K562 (cell line): ENCODE measurements around the gene FADD. TPM values are rescaled to one million over a fixed set of nuclear protein-coding genes. Genes with fewer than 3 reads are reported as not detected.
A peak's percentile ranks its signal among the peaks of the same experiment; 100 is the strongest.

Experiments
- ATAC-seq: fragments of 200-7000 bp; cut with Tn5 transposase; 3 replicates; pipeline ENCODE4 v1.9.1; 2020; ENCODE audit warnings: moderate library complexity
- Bru-seq: library from RNA; stranded (reverse); fragments of 400-500 nt; gene quantifications from one replicate; lab custom pipeline; 2021; lab: Mats Ljungman, UMichigan
- BruChase-seq, 2 experiments: library from RNA; stranded (reverse); fragments of 400-500 nt; gene quantifications; one replicate each; lab custom pipeline; 2021; lab: Mats Ljungman, UMichigan
- BruUV-seq: library from RNA; stranded (reverse); fragments of 400-500 nt; replicated peaks from 2 replicates; lab custom pipeline; 2021; lab: Mats Ljungman, UMichigan
- CTCF ChIA-PET: fragments of 300-600 bp; formaldehyde crosslinking; extraction: SDS; loops from one replicate; lab custom pipeline; 2021; ENCODE audit warnings: low intra/inter-chr PET ratio; lab: Yijun Ruan, JAX
- POLR2A ChIA-PET: fragments of 300-600, 350-650 bp; sonication (Branson Sonifier 250); formaldehyde crosslinking; extraction: SDS; loops from one replicate; lab custom pipeline; 2021; ENCODE audit warnings: antibody characterized with exemption, inconsistent platforms; lab: Yijun Ruan, JAX
- DNase-seq, 4 experiments: peaks; one replicate each; pipeline versions ENCODE4 v3.0.0 to v3.0.0-alpha.2; 2011 to 2018; ENCODE audit warnings: low spot score in 3 of 4, mixed read lengths in 3 of 4; ENCODE audit errors: extremely low read depth in 1 of 4
- FAIRE-seq: peaks from 2 replicates; lab custom pipeline; 2011; peaks lifted over from hg19 to GRCh38; lab: Jason Lieb, UNC
- H2AFZ ChIP-seq: 2 replicates; pipeline ENCODE4 v1.6.0; 2011; ENCODE audit warnings: low read depth, low read length, control low read depth, inconsistent platforms
- H3K27ac ChIP-seq: fragments of 200-600 bp; 3 replicates; pipeline ENCODE4 v1.8.0; 2011; ENCODE audit warnings: low read depth, mild to moderate bottlenecking, control low read depth, inconsistent platforms, low read length, moderate library complexity, mixed read lengths; ENCODE audit errors: extremely low read depth
- H3K27me3 ChIP-seq, 2 experiments: fragments of 300-600 bp in 1 of 2; 2 replicates in 1 of 2; 3 replicates in 1 of 2; pipeline versions ENCODE4 v1.6.0 to v1.8.0; 2011; ENCODE audit warnings: inconsistent platforms in 2 of 2, low read length in 2 of 2, mild to moderate bottlenecking in 1 of 2, mixed read lengths in 1 of 2, moderate library complexity in 1 of 2; ENCODE audit not compliant: control insufficient read depth in 2 of 2, insufficient read depth in 2 of 2
- H3K36me3 ChIP-seq: fragments of 300-600 bp; 3 replicates; pipeline ENCODE4 v1.8.0; 2011; ENCODE audit warnings: mild to moderate bottlenecking, low read length, inconsistent platforms; ENCODE audit not compliant: control insufficient read depth, insufficient read depth
- H3K4me1 ChIP-seq, 2 experiments: fragments of 200-600 bp in 1 of 2; replicated peaks in 1 of 2; 2 replicates in 1 of 2; 3 replicates in 1 of 2; pipeline versions ENCODE4 v1.5.1 to v1.8.0; 2011; ENCODE audit warnings: inconsistent platforms in 2 of 2, low read length in 2 of 2, mild to moderate bottlenecking in 1 of 2, mixed read lengths in 1 of 2, moderate library complexity in 1 of 2; ENCODE audit not compliant: control insufficient read depth in 2 of 2, insufficient read depth in 2 of 2
- H3K4me2 ChIP-seq: 2 replicates; pipeline ENCODE4 v1.6.1; 2011; ENCODE audit warnings: low read length, control low read depth, inconsistent platforms, mixed read lengths; ENCODE audit not compliant: insufficient read depth
- H3K4me3 ChIP-seq: fragments of 200-600 bp; sonication (generic), shearing (Covaris generic); 2 replicates; pipeline ENCODE4 v1.5.1; 2016; ENCODE audit warnings: control low read depth, inconsistent platforms
- H3K79me2 ChIP-seq: fragments of 200-600 bp; 3 replicates; pipeline ENCODE4 v1.8.0; 2011; ENCODE audit warnings: low read length, inconsistent platforms; ENCODE audit not compliant: control insufficient read depth, insufficient read depth
- H3K9ac ChIP-seq, 2 experiments: 2 replicates each; pipeline versions ENCODE4 v1.6.0 to v1.6.1; 2011; ENCODE audit warnings: low read depth in 2 of 2, low read length in 2 of 2, control low read depth in 1 of 2, inconsistent platforms in 1 of 2, mild to moderate bottlenecking in 1 of 2, mixed read lengths in 1 of 2; ENCODE audit not compliant: insufficient read depth in 1 of 2
- H3K9me1 ChIP-seq: one replicate; pipeline ENCODE4 v1.6.0; 2011; ENCODE audit warnings: inconsistent platforms, mild to moderate bottlenecking, low read length, moderate library complexity; ENCODE audit not compliant: control insufficient read depth, insufficient read depth
- H3K9me3 ChIP-seq: replicated peaks from 2 replicates; pipeline ENCODE4 v1.5.1; 2011; ENCODE audit warnings: low read depth, low read length, inconsistent platforms; ENCODE audit not compliant: control insufficient read depth, insufficient read depth
- H4K20me1 ChIP-seq: replicated peaks from 2 replicates; pipeline ENCODE4 v1.6.1; 2011; ENCODE audit warnings: low read length, inconsistent platforms, mixed read lengths; ENCODE audit not compliant: control insufficient read depth, insufficient read depth
- ASH1L ChIP-seq: fragments of 450-650 bp; IDR thresholded peaks from 2 replicates; pipeline ENCODE4 v1.6.1; 2018; ENCODE audit warnings: borderline replicate concordance, mild to moderate bottlenecking, low read depth; ENCODE audit not compliant: partially characterized antibody
- E2F3 ChIP-seq: fragments of 250-450 bp; sonication (Bioruptor Pico); IDR thresholded peaks from 2 replicates; pipeline ENCODE4 v1.4.0; 2020; ENCODE audit warnings: mild to moderate bottlenecking
- FOXM1 ChIP-seq, 2 experiments: fragments of 450-650 bp in 1 of 2; sonication (generic) in 1 of 2; formaldehyde crosslinking in 1 of 2; IDR thresholded peaks; 2 replicates each; pipeline versions ENCODE4 v1.6.1 to v1.9.0; 2017 to 2022; ENCODE audit warnings: low read depth in 2 of 2, mild to moderate bottlenecking in 2 of 2, missing genetic modification reagents in 1 of 2, moderate library complexity in 1 of 2
- HIVEP1 ChIP-seq: fragments of 250-450 bp; sonication (Bioruptor Pico); IDR thresholded peaks from 2 replicates; pipeline ENCODE4 v1.4.0; 2020; ENCODE audit warnings: mild to moderate bottlenecking
- WGBS: fragments of 100-300 bp; shearing (Covaris generic); methylation state at CpG from one replicate; pipeline ENCODE4 v1.1.6; 2016; ENCODE audit warnings: low coverage, mixed read lengths; ENCODE audit not compliant: insufficient coverage; ENCODE audit errors: missing lambda C conversion rate; 5-methylcytosine and 5-hydroxymethylcytosine counted together
- in situ Hi-C: fragments of 300-500 bp; cut with MboI; formaldehyde crosslinking; loops from 4 replicates; pipeline ENCODE4 v1.15.0; 2018; ENCODE audit warnings: inconsistent platforms, mixed read lengths
- intact Hi-C: fragments of 100-400 bp; cut with micrococcal nuclease; formaldehyde crosslinking; loops from 2 replicates; pipeline ENCODE4 v1.14.2; 2022
- long read RNA-seq, 3 experiments: library from polyadenylated mRNA in 2 of 3; library from RNA in 1 of 3; unstranded in 2 of 3; stranded (forward) in 1 of 3; transcript quantifications; one replicate each; pipeline ENCODE4 v2.0.0, GENCODE V29; 2019 to 2022
- polyA minus RNA-seq, 3 experiments: library from RNA; depleted of rRNA, polyadenylated mRNA; stranded (reverse); fragments of >200 nt; gene quantifications; 2 replicates each; pipeline ENCODE4 v1.2.3, GENCODE V29; 2011
- polyA plus RNA-seq, 8 experiments: library from polyadenylated mRNA; depleted of rRNA in 4 of 8; stranded (reverse) in 5 of 8; unstranded in 3 of 8; fragments of >200 nt; fragmentation: Nextera tagmentation in 2 of 8; fragmentation: Illumina TruSeq in 1 of 8; extraction: Ambion mirVana in 2 of 8; extraction: Trizol in 1 of 8; gene quantifications; 2 replicates each; pipeline versions ENCODE4 v1.2.1 to v1.2.3, GENCODE V29; 2011 to 2014; ENCODE audit warnings: inconsistent platforms in 1 of 8, missing spikeins in 1 of 8
- total RNA-seq, 7 experiments: library from RNA; depleted of rRNA in 6 of 7; stranded (reverse); fragments of >200 nt in 6 of 7; fragmentation: Illumina TruSeq in 2 of 7; extraction: Trizol in 2 of 7; gene quantifications; 2 replicates each; pipeline versions ENCODE4 v1.2.1 to v1.2.3, GENCODE V29; 2011 to 2021; ENCODE audit warnings: low replicate concordance in 1 of 7
- TF ChIP-seq, protein P1 (sequence below): fragments of 450-650 bp; formaldehyde crosslinking; IDR thresholded peaks from 2 replicates; pipeline ENCODE4 v1.4.0; 2022; ENCODE audit warnings: missing genetic modification characterization
- TF ChIP-seq, protein P2 (sequence below): fragments of 250-450 bp; sonication (Bioruptor Pico); IDR thresholded peaks from 2 replicates; pipeline ENCODE4 v1.4.0; 2020; ENCODE audit warnings: mild to moderate bottlenecking, moderate library complexity

FADD gene, protein sequence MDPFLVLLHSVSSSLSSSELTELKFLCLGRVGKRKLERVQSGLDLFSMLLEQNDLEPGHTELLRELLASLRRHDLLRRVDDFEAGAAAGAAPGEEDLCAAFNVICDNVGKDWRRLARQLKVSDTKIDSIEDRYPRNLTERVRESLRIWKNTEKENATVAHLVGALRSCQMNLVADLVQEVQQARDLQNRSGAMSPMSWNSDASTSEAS
- 9.8 and 23.6 TPM in 2 replicates for total RNA-seq (2011; cell fraction: chromatin; rRNA removed; ENCODE audit: low replicate concordance)
- 23.6 and 28.0 TPM in 2 replicates for total RNA-seq (2011; cell fraction: nucleolus; rRNA removed)
- 17.0 and 17.6 TPM in 2 replicates for total RNA-seq (2011; cell fraction: nucleoplasm; rRNA removed)
- total RNA-seq (2014; rRNA removed) (20.1 and 20.4 TPM in 2 replicates), total RNA-seq (2014; rRNA removed; fragmentation: Illumina TruSeq; extraction: Trizol) (15.5 and 17.2 TPM in 2 replicates), total RNA-seq (2015; rRNA removed; fragmentation: Illumina TruSeq; extraction: Trizol) (18.4 and 20.9 TPM in 2 replicates), total RNA-seq (2021) (24.1 and 26.2 TPM in 2 replicates), polyA plus RNA-seq (2011; rRNA removed) (23.6 and 26.9 TPM in 2 replicates), polyA plus RNA-seq (2014; fragmentation: Illumina TruSeq; extraction: Trizol) (17.2 and 17.7 TPM in 2 replicates), polyA plus RNA-seq (2014; fragmentation: Nextera tagmentation; extraction: Ambion mirVana) (under 1 TPM; 0.29 to 0.30 TPM), polyA plus RNA-seq (2014; rRNA removed) (26.7 and 28.7 TPM in 2 replicates), polyA minus RNA-seq (2011; rRNA and poly(A)+ RNA removed) (17.5 and 22.8 TPM in 2 replicates), Bru-seq, nascent RNA (percentile 92 among the genes with signal in this experiment), BruChase-seq, experiment 1, labeled RNA remaining after a 2-hour chase (percentile 76 among the genes with signal in this experiment), BruChase-seq, experiment 2, labeled RNA remaining after a 6-hour chase (percentile 75 among the genes with signal in this experiment)
- polyA plus RNA-seq (2011; cell fraction: cytosol; rRNA removed) = 24.3 and 37.3 TPM in 2 replicates
- polyA plus RNA-seq (2011; cell fraction: nucleus; rRNA removed) = 11.2 and 14.3 TPM in 2 replicates
- polyA plus RNA-seq (2012) = 20.7 and 23.8 TPM in 2 replicates
- polyA minus RNA-seq (2011; cell fraction: cytosol; rRNA and poly(A)+ RNA removed) = 13.8 and 19.3 TPM in 2 replicates
- polyA minus RNA-seq (2011; cell fraction: nucleus; rRNA and poly(A)+ RNA removed) = 17.8 and 23.5 TPM in 2 replicates
- long read RNA-seq, experiment 1, transcript FADD-201 (2 exons, 1,841 nt) = major isoform, 147 of 183 reads
- long read RNA-seq, experiment 1, partial matches to known transcripts = 0 of 183 reads
- long read RNA-seq, experiment 1, other reads (novel, unspliced or antisense) = 36 of 183 reads
- long read RNA-seq, experiment 2, transcript FADD-201 (2 exons, 1,841 nt) = major isoform, 39 of 44 reads
- long read RNA-seq, experiment 2, partial matches to known transcripts = 1 of 44 reads
- long read RNA-seq, experiment 2, other reads (novel, unspliced or antisense) = 4 of 44 reads
- long read RNA-seq, experiment 3, transcript FADD-201 (2 exons, 1,841 nt) = major isoform, 37 of 38 reads
- long read RNA-seq, experiment 3, partial matches to known transcripts = 0 of 38 reads
- long read RNA-seq, experiment 3, other reads (novel, unspliced or antisense) = 1 of 38 reads

DNA sequence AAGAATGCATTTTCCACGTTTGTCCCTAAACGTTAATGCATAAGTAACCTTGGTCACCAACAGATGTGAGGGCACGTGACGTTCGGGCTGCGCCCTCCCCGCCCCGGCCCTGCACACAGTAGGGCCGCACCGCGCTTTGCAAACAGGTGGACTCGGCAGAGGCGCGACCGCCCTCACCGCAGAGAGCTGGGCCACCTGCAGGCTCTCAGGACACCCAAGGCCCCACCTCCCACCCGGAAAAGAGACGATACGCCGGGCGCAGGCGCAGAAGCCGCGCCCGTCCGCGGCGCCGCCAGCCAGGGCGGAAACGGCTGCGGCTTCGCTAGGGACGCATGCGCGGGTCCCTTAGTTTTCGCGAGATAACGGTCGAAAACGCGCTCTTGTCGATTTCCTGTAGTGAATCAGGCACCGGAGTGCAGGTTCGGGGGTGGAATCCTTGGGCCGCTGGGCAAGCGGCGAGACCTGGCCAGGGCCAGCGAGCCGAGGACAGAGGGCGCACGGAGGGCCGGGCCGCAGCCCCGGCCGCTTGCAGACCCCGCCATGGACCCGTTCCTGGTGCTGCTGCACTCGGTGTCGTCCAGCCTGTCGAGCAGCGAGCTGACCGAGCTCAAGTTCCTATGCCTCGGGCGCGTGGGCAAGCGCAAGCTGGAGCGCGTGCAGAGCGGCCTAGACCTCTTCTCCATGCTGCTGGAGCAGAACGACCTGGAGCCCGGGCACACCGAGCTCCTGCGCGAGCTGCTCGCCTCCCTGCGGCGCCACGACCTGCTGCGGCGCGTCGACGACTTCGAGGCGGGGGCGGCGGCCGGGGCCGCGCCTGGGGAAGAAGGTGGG is at the start of gene FADD:
FADD (plus strand) TSS at position 377 of the 831 bp plus-strand sequence; CDS start at position 541, 164 bp downstream.
- FAIRE-seq = peak; percentile 89
- peak; percentile 89 for ATAC-seq
- intact Hi-C loops (loop anchor here (10.0 kb wide), 2 partner anchors 192 to 242 kb away; partner anchors contain the start of gene CTTN), in situ Hi-C loops (no loop called here)
- H3K9me3 ChIP-seq = no peaks in the 10 kb centered on the region; the same call in 1 of the 2 replicates
- BruUV-seq = no TSS peak
- under 1% methylated on average over 77 of the region's 91 CpGs for WGBS
- peak within 1 kb of the TSS; percentile 94 for H3K4me3 ChIP-seq
- DNase-seq = peak; percentile 93 to 96 (median 95)
- H3K9me1 ChIP-seq = peaks cover 7% of the 10 kb centered on the region
- peak within 1 kb of the TSS; percentile 91 for H3K27ac ChIP-seq
- peak within 1 kb of the TSS; percentile 88 to 97 for H3K9ac ChIP-seq
- peaks cover 27% of the 10 kb centered on the region for H4K20me1 ChIP-seq
- H3K4me1 ChIP-seq = peaks cover 15 to 37% of the 10 kb centered on the region in 2 experiments; a peak in 4 of 5 replicates
- peaks cover 0 to 9% of the 10 kb centered on the region in 2 experiments; a peak in 1 of 5 replicates for H3K27me3 ChIP-seq
- ChIA-PET CTCF (interaction anchor here (0.6 kb wide), 1 partner anchor 474 kb away, joined by 4 read pairs; no protein-coding TSS in a partner anchor), POLR2A (interaction anchor here (0.7 to 1.6 kb wide), 5 partner anchors 11 to 506 kb away, joined by 3 to 4 read pairs (median 3); no protein-coding TSS in a partner anchor)
- H2AFZ ChIP-seq = peak within 1 kb of the TSS; percentile 84
- H3K79me2 ChIP-seq = peaks cover 50% of the 10 kb centered on the region
- H3K36me3 ChIP-seq = peaks cover 35% of the 10 kb centered on the region
- peak within 1 kb of the TSS; percentile 97 for H3K4me2 ChIP-seq
- TF ChIP-seq E2F3 = no peak; the same call in 1 of the 2 replicates
- no peak for TF ChIP-seq FOXM1 (IDR thresholded peaks at IDR 0.05; ENCODE audit: low read depth)
- TF ChIP-seq FOXM1 (CRISPR knock-in tag; IDR thresholded peaks at IDR 0.05; ENCODE audit: low read depth) = no peak
- TF ChIP-seq, protein P1, sequence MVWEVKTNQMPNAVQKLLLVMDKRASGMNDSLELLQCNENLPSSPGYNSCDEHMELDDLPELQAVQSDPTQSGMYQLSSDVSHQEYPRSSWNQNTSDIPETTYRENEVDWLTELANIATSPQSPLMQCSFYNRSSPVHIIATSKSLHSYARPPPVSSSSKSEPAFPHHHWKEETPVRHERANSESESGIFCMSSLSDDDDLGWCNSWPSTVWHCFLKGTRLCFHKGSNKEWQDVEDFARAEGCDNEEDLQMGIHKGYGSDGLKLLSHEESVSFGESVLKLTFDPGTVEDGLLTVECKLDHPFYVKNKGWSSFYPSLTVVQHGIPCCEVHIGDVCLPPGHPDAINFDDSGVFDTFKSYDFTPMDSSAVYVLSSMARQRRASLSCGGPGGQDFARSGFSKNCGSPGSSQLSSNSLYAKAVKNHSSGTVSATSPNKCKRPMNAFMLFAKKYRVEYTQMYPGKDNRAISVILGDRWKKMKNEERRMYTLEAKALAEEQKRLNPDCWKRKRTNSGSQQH (CRISPR knock-in tag) = no peak
- TF ChIP-seq, protein P2, sequence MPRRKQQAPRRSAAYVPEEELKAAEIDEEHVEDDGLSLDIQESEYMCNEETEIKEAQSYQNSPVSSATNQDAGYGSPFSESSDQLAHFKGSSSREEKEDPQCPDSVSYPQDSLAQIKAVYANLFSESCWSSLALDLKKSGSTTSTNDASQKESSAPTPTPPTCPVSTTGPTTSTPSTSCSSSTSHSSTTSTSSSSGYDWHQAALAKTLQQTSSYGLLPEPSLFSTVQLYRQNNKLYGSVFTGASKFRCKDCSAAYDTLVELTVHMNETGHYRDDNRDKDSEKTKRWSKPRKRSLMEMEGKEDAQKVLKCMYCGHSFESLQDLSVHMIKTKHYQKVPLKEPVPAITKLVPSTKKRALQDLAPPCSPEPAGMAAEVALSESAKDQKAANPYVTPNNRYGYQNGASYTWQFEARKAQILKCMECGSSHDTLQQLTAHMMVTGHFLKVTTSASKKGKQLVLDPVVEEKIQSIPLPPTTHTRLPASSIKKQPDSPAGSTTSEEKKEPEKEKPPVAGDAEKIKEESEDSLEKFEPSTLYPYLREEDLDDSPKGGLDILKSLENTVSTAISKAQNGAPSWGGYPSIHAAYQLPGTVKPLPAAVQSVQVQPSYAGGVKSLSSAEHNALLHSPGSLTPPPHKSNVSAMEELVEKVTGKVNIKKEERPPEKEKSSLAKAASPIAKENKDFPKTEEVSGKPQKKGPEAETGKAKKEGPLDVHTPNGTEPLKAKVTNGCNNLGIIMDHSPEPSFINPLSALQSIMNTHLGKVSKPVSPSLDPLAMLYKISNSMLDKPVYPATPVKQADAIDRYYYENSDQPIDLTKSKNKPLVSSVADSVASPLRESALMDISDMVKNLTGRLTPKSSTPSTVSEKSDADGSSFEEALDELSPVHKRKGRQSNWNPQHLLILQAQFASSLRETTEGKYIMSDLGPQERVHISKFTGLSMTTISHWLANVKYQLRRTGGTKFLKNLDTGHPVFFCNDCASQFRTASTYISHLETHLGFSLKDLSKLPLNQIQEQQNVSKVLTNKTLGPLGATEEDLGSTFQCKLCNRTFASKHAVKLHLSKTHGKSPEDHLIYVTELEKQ (CRISPR knock-in tag) = no peak
- TF ChIP-seq HIVEP1 (CRISPR knock-in tag) = no peak
- TF ChIP-seq ASH1L = no peak
